WTC11 (cell line): ENCODE measurements around the gene UBE2J2. TPM values are rescaled to one million over a fixed set of nuclear protein-coding genes. Genes with fewer than 3 reads are reported as not detected.
A peak's percentile ranks its signal among the peaks of the same experiment; 100 is the strongest.

Experiments
- ATAC-seq: fragments of 200-7000 bp; cut with Tn5 transposase; 2 replicates; pipeline ENCODE4 v1.10.0; 2021; ENCODE audit warnings: mild to moderate bottlenecking, moderate library complexity
- CTCF ChIA-PET: fragments of 300-600 bp; sonication (Branson Sonifier 250); formaldehyde crosslinking; loops from one replicate; lab custom pipeline; 2021; ENCODE audit warnings: antibody characterized with exemption; lab: Charles Lee
- POLR2A ChIA-PET: fragments of 350-600 bp; sonication (Branson Sonifier 250); formaldehyde crosslinking; loops from one replicate; lab custom pipeline; 2021; ENCODE audit warnings: antibody characterized with exemption; lab: Charles Lee
- DNase-seq: peaks from one replicate; pipeline ENCODE4 v3.0.0; 2021; ENCODE audit warnings: low spot score
- H3K27ac Mint-ChIP-seq: 2 replicates; pipeline ENCODE4 v1.8.0; 2021; ENCODE audit warnings: mixed read lengths
- H3K27me3 Mint-ChIP-seq: 2 replicates; pipeline ENCODE4 v1.8.0; 2021; ENCODE audit warnings: low read depth, mild to moderate bottlenecking, moderate library complexity, mixed read lengths
- H3K36me3 Mint-ChIP-seq: 2 replicates; pipeline ENCODE4 v1.8.0; 2021; ENCODE audit warnings: mixed read lengths
- H3K4me1 Mint-ChIP-seq: 2 replicates; pipeline ENCODE4 v1.8.0; 2022; ENCODE audit warnings: mixed read lengths
- H3K4me3 Mint-ChIP-seq: 2 replicates; pipeline ENCODE4 v1.8.0; 2021; ENCODE audit warnings: mild to moderate bottlenecking, moderate library complexity, mixed read lengths
- H3K9me3 Mint-ChIP-seq: 2 replicates; pipeline ENCODE4 v1.8.0; 2021; ENCODE audit warnings: mixed read lengths
- ELF4 ChIP-seq: sonication (generic); formaldehyde crosslinking; IDR thresholded peaks from 2 replicates; pipeline ENCODE4 v1.8.1; 2022; ENCODE audit warnings: low read depth, mild to moderate bottlenecking, moderate library complexity, missing genetic modification reagents
- KAT7 ChIP-seq: sonication (generic); formaldehyde crosslinking; IDR thresholded peaks from 2 replicates; pipeline ENCODE4 v1.8.1; 2023; ENCODE audit warnings: missing genetic modification reagents, mild to moderate bottlenecking, borderline replicate concordance
- OVOL2 ChIP-seq: fragments of 250-450 bp; sonication (Bioruptor Pico); IDR thresholded peaks from 2 replicates; pipeline ENCODE4 v1.9.0; 2021; ENCODE audit warnings: mild to moderate bottlenecking, borderline replicate concordance
- SP1 ChIP-seq: sonication (generic); formaldehyde crosslinking; conservative IDR thresholded peaks from 2 replicates; pipeline ENCODE4 v1.8.1; 2022; ENCODE audit warnings: missing genetic modification reagents
- TP53 ChIP-seq: sonication (generic); formaldehyde crosslinking; IDR thresholded peaks from 2 replicates; pipeline ENCODE4 v1.8.1; 2023; ENCODE audit warnings: mild to moderate bottlenecking, missing genetic modification reagents
- ZNF512 ChIP-seq: sonication (generic); formaldehyde crosslinking; IDR thresholded peaks from 2 replicates; pipeline ENCODE4 v1.8.1; 2022; ENCODE audit warnings: missing genetic modification reagents, borderline replicate concordance
- total RNA-seq: library from RNA; stranded (reverse); gene quantifications from 3 replicates; pipeline ENCODE4 v1.2.3, GENCODE V29; 2021
- TF ChIP-seq, protein P1 (sequence below): sonication (generic); formaldehyde crosslinking; IDR thresholded peaks from 2 replicates; pipeline ENCODE4 v1.8.0; 2023; ENCODE audit warnings: missing genetic modification reagents
- TF ChIP-seq, protein P2 (sequence below): sonication (generic); formaldehyde crosslinking; IDR thresholded peaks from 2 replicates; pipeline ENCODE4 v1.8.0; 2022; ENCODE audit warnings: mild to moderate bottlenecking, missing genetic modification reagents
- TF ChIP-seq, protein P3 (sequence below): sonication (generic); formaldehyde crosslinking; IDR thresholded peaks from 2 replicates; pipeline ENCODE4 v1.8.0; 2022; ENCODE audit warnings: mild to moderate bottlenecking, missing genetic modification reagents
- TF ChIP-seq, protein P4 (sequence below): sonication (generic); formaldehyde crosslinking; IDR thresholded peaks from 2 replicates; pipeline ENCODE4 v1.8.1; 2022; ENCODE audit warnings: low read depth, missing genetic modification reagents, borderline replicate concordance
- TF ChIP-seq, protein P5 (sequence below): sonication (generic); formaldehyde crosslinking; IDR thresholded peaks from 2 replicates; pipeline ENCODE4 v1.8.1; 2022; ENCODE audit warnings: mild to moderate bottlenecking, moderate library complexity, missing genetic modification reagents

The UBE2J2 gene
- total RNA-seq, 1 experiment from 2014 or later = 72.2 TPM

- Mint-ChIP-seq H3K4me3 (no peak overlapping the region), H3K27ac (no peak overlapping the region), H3K27me3 (no peaks in the 10 kb centered on the region), H3K4me1 (peaks cover 15% of the 10 kb centered on the region), H3K9me3 (no peaks in the 10 kb centered on the region), H3K36me3 (peaks cover 47% of the 10 kb centered on the region)
- DNase-seq (no peak), ATAC-seq (no peak)
- ChIA-PET CTCF (interaction anchor here (1.4 to 2.1 kb wide), 2 partner anchors 12 to 30 kb away, joined by 3 to 8 read pairs; no protein-coding TSS in a partner anchor), POLR2A (no interaction called here)
- TF ChIP-seq SP1 (CRISPR knock-in tag) = no peak
- TF ChIP-seq, protein P1, sequence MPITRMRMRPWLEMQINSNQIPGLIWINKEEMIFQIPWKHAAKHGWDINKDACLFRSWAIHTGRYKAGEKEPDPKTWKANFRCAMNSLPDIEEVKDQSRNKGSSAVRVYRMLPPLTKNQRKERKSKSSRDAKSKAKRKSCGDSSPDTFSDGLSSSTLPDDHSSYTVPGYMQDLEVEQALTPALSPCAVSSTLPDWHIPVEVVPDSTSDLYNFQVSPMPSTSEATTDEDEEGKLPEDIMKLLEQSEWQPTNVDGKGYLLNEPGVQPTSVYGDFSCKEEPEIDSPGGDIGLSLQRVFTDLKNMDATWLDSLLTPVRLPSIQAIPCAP = no peak
Observed at GRCh38 chr1:1262071-1262470, 11.6 kb downstream of the UBE2J2 start.

- ChIA-PET CTCF (interaction anchor here (1.4 to 2.1 kb wide), 2 partner anchors 10 to 31 kb away, joined by 3 to 8 read pairs; no protein-coding TSS in a partner anchor), POLR2A (no interaction called here)
- TF ChIP-seq, protein P2, sequence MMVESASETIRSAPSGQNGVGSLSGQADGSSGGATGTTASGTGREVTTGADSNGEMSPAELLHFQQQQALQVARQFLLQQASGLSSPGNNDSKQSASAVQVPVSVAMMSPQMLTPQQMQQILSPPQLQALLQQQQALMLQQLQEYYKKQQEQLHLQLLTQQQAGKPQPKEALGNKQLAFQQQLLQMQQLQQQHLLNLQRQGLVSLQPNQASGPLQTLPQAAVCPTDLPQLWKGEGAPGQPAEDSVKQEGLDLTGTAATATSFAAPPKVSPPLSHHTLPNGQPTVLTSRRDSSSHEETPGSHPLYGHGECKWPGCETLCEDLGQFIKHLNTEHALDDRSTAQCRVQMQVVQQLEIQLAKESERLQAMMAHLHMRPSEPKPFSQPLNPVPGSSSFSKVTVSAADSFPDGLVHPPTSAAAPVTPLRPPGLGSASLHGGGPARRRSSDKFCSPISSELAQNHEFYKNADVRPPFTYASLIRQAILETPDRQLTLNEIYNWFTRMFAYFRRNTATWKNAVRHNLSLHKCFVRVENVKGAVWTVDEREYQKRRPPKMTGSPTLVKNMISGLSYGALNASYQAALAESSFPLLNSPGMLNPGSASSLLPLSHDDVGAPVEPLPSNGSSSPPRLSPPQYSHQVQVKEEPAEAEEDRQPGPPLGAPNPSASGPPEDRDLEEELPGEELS (CRISPR knock-in tag) = no peak
- Mint-ChIP-seq H3K4me3 (no peak overlapping the region), H3K4me1 (peaks cover 15% of the 10 kb centered on the region), H3K27ac (peak overlapping the region; percentile 81), H3K27me3 (no peaks in the 10 kb centered on the region), H3K9me3 (no peaks in the 10 kb centered on the region), H3K36me3 (peaks cover 50% of the 10 kb centered on the region)
- no peak for ATAC-seq
- no peak for DNase-seq
Observed at GRCh38 chr1:1260843-1261560, 12.7 kb downstream of the UBE2J2 start.

GRCh38 chr1:1259951-1260600 is 13.6 kb downstream of the UBE2J2 start:
- ATAC-seq (no peak), DNase-seq (no peak)
- H3K36me3 Mint-ChIP-seq = peaks cover 55% of the 10 kb centered on the region
- H3K4me1 Mint-ChIP-seq = peaks cover 15% of the 10 kb centered on the region
- peak overlapping the region; percentile 81 for H3K27ac Mint-ChIP-seq
- TF ChIP-seq, protein P3, sequence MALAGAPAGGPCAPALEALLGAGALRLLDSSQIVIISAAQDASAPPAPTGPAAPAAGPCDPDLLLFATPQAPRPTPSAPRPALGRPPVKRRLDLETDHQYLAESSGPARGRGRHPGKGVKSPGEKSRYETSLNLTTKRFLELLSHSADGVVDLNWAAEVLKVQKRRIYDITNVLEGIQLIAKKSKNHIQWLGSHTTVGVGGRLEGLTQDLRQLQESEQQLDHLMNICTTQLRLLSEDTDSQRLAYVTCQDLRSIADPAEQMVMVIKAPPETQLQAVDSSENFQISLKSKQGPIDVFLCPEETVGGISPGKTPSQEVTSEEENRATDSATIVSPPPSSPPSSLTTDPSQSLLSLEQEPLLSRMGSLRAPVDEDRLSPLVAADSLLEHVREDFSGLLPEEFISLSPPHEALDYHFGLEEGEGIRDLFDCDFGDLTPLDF = no peak
- TF ChIP-seq, protein P4, sequence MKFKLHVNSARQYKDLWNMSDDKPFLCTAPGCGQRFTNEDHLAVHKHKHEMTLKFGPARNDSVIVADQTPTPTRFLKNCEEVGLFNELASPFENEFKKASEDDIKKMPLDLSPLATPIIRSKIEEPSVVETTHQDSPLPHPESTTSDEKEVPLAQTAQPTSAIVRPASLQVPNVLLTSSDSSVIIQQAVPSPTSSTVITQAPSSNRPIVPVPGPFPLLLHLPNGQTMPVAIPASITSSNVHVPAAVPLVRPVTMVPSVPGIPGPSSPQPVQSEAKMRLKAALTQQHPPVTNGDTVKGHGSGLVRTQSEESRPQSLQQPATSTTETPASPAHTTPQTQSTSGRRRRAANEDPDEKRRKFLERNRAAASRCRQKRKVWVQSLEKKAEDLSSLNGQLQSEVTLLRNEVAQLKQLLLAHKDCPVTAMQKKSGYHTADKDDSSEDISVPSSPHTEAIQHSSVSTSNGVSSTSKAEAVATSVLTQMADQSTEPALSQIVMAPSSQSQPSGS (CRISPR knock-in tag) = no peak
- TF ChIP-seq OVOL2 (no peak), ZNF512 (no peak), KAT7 (no peak), ELF4 (no peak), TP53 (no peak)
- TF ChIP-seq, protein P5, sequence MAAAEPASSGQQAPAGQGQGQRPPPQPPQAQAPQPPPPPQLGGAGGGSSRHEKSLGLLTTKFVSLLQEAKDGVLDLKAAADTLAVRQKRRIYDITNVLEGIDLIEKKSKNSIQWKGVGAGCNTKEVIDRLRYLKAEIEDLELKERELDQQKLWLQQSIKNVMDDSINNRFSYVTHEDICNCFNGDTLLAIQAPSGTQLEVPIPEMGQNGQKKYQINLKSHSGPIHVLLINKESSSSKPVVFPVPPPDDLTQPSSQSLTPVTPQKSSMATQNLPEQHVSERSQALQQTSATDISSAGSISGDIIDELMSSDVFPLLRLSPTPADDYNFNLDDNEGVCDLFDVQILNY (CRISPR knock-in tag) = no peak
- H3K9me3 Mint-ChIP-seq = no peaks in the 10 kb centered on the region
- CTCF ChIA-PET = interaction anchor here (2.1 kb wide), 1 partner anchor 32 kb away, joined by 8 read pairs; no protein-coding TSS in a partner anchor
- no peaks in the 10 kb centered on the region for H3K27me3 Mint-ChIP-seq
- no peak overlapping the region for H3K4me3 Mint-ChIP-seq
- POLR2A ChIA-PET = no interaction called here
